Fibroblast of lung (primary cell): ENCODE measurements around the gene OR8K5. TPM values are rescaled to one million over a fixed set of nuclear protein-coding genes. Genes with fewer than 3 reads are reported as not detected.

ENCODE experiments used
- DNase-seq, 2 donors: peaks; one replicate each; pipeline versions ENCODE4 v3.0.0 to v3.0.0-alpha.2; 2010; ENCODE audit warnings: low read depth in 2 of 2
- H2AFZ ChIP-seq: 2 replicates; pipeline ENCODE4 v1.5.1; 2012; ENCODE audit warnings: low read length, control low read depth, inconsistent platforms
- H3K27ac ChIP-seq: 2 replicates; pipeline ENCODE4 v1.5.1; 2011; ENCODE audit warnings: low read length, control low read depth; ENCODE audit not compliant: insufficient read depth
- H3K27me3 ChIP-seq: 2 replicates; pipeline ENCODE4 v1.5.1; 2011; ENCODE audit warnings: mild to moderate bottlenecking, low read length; ENCODE audit not compliant: control insufficient read depth, insufficient read depth
- H3K36me3 ChIP-seq: 2 replicates; pipeline ENCODE4 v1.5.1; 2011; ENCODE audit warnings: low read length; ENCODE audit not compliant: control insufficient read depth, insufficient read depth
- H3K4me1 ChIP-seq: 2 replicates; pipeline ENCODE4 v1.5.1; 2011; ENCODE audit warnings: low read length; ENCODE audit not compliant: control insufficient read depth, insufficient read depth; ENCODE audit errors: extremely low read depth
- H3K4me2 ChIP-seq: 2 replicates; pipeline ENCODE4 v1.5.1; 2011; ENCODE audit warnings: low read length, control low read depth; ENCODE audit not compliant: insufficient read depth; ENCODE audit errors: extremely low read depth
- H3K4me3 ChIP-seq, 4 experiments: fragments of 200-600 bp in 1 of 4; sonication (generic) in 1 of 4; replicated peaks in 1 of 4; 2 replicates each; pipeline ENCODE4 v1.5.1; 2011 to 2016; ENCODE audit warnings: low read length in 4 of 4, low read depth in 3 of 4, mild to moderate bottlenecking in 3 of 4, control low read depth in 2 of 4, inconsistent platforms in 1 of 4, mixed read lengths in 1 of 4; ENCODE audit not compliant: insufficient read depth in 1 of 4; ENCODE audit errors: control extremely low read depth in 1 of 4
- H3K79me2 ChIP-seq: 2 replicates; pipeline ENCODE4 v1.5.1; 2012; ENCODE audit warnings: mild to moderate bottlenecking, low read length, inconsistent platforms; ENCODE audit not compliant: control insufficient read depth, insufficient read depth
- H3K9ac ChIP-seq: 2 replicates; pipeline ENCODE4 v1.5.1; 2011; ENCODE audit warnings: mild to moderate bottlenecking, low read length, control low read depth; ENCODE audit not compliant: insufficient read depth
- H3K9me3 ChIP-seq: 2 replicates; pipeline ENCODE4 v1.5.1; 2012; ENCODE audit warnings: low read depth, low read length; ENCODE audit not compliant: control insufficient read depth, insufficient read depth
- H4K20me1 ChIP-seq: 2 replicates; pipeline ENCODE4 v1.5.1; 2011; ENCODE audit warnings: low read length; ENCODE audit not compliant: control insufficient read depth, insufficient read depth; ENCODE audit errors: extremely low read depth
- EZH2 ChIP-seq: IDR thresholded peaks from 2 replicates; pipeline ENCODE4 v1.5.1; 2012; ENCODE audit warnings: low read length, control low read depth, mild to moderate bottlenecking; ENCODE audit errors: missing control alignments
- polyA plus RNA-seq, 2 donors: library from polyadenylated mRNA; depleted of rRNA in 1 of 2; stranded (reverse) in 1 of 2; unstranded in 1 of 2; fragments of >200 nt; gene quantifications; 2 replicates each; pipeline ENCODE4 v1.2.1, GENCODE V29; 2011 to 2012; ENCODE audit warnings: missing spikeins in 1 of 2
- total RNA-seq: library from RNA; depleted of rRNA; stranded (reverse); fragments of >200 nt; gene quantifications from 2 replicates; pipeline ENCODE4 v1.2.1, GENCODE V29; 2014
- TF ChIP-seq, protein P1 (sequence below), 2 donors: IDR thresholded peaks in 1 of 2; conservative IDR thresholded peaks in 1 of 2; 1 replicate in 1 of 2; 2 replicates in 1 of 2; pipeline ENCODE4 v1.5.1; 2011 to 2012; ENCODE audit warnings: low read length in 2 of 2, control low read depth in 1 of 2, inconsistent platforms in 1 of 2, low read depth in 1 of 2, mild to moderate bottlenecking in 1 of 2

OR8K5 gene
- total and polyA plus RNA-seq, 2 donors (not counting 1 experiment from before 2014, with no cell fraction given): not detected

- TF ChIP-seq EZH2: no peak
- TF ChIP-seq, protein P1, sequence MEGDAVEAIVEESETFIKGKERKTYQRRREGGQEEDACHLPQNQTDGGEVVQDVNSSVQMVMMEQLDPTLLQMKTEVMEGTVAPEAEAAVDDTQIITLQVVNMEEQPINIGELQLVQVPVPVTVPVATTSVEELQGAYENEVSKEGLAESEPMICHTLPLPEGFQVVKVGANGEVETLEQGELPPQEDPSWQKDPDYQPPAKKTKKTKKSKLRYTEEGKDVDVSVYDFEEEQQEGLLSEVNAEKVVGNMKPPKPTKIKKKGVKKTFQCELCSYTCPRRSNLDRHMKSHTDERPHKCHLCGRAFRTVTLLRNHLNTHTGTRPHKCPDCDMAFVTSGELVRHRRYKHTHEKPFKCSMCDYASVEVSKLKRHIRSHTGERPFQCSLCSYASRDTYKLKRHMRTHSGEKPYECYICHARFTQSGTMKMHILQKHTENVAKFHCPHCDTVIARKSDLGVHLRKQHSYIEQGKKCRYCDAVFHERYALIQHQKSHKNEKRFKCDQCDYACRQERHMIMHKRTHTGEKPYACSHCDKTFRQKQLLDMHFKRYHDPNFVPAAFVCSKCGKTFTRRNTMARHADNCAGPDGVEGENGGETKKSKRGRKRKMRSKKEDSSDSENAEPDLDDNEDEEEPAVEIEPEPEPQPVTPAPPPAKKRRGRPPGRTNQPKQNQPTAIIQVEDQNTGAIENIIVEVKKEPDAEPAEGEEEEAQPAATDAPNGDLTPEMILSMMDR (conservative IDR thresholded peaks at IDR 0.05 in 1 of 2, IDR thresholded peaks at IDR 0.05 in 1 of 2; ENCODE audit: low read depth in 1 of 2, low read length in 2 of 2): no peak
- H3K4me1 ChIP-seq: no peaks in the 10 kb centered on the region
- no peak within 1 kb of the TSS for H2AFZ ChIP-seq
Observed at GRCh38 chr11:56176318-56176717, 16.2 kb upstream of the OR8K5 start, which contains the start of gene OR5J2. Gene OR5J2, plus strand, starts transcription at chr11:56176618. Its CDS starts 0 bp downstream, at chr11:56176618.

DNA sequence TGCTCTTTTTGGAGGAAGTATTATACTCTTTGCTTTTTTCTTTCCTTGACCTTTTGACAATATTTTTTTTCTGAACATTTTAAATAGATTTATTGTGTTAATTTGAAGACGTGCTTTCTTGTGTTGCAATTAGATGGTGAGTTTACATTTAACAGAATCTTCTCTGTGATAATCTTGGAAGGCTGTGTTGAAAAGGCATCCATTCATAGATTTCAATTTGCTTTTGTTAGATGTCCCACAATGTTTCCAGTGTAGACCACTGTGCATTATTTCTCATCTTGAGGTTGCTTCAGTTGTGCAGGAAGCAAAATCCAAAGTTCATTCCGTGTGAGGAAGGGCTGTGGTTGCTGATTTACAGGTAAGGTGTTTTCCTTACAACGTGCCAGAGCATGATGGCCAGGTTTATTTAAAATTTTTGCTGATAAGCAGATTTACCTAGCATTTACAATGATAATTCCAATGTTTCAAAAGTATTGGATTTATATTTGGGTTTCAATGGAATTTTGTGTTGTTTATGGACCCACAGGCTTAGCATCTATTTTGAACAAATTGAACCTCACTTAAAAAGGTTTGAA is 12.2 kb upstream of the OR8K5 start:
- no peaks in the 10 kb centered on the region for H3K27me3 ChIP-seq
- H3K9ac ChIP-seq: no peak overlapping the region
- no peak for DNase-seq
- H4K20me1 ChIP-seq: no peaks in the 10 kb centered on the region
- no peaks in the 10 kb centered on the region for H3K79me2 ChIP-seq
- H3K36me3 ChIP-seq: no peaks in the 10 kb centered on the region
- no peak overlapping the region for H2AFZ ChIP-seq
- H3K9me3 ChIP-seq: no peaks in the 10 kb centered on the region
- H3K4me1 ChIP-seq: no peaks in the 10 kb centered on the region
- no peak overlapping the region for H3K4me2 ChIP-seq
- H3K27ac ChIP-seq: no peak overlapping the region
- H3K4me3 ChIP-seq: no peak overlapping the region
- TF ChIP-seq, protein P1 (conservative IDR thresholded peaks at IDR 0.05 in 1 of 2, IDR thresholded peaks at IDR 0.05 in 1 of 2; ENCODE audit: low read depth in 1 of 2, low read length in 2 of 2): no peak
- no peak for TF ChIP-seq EZH2

More at GRCh38 chr11:56176318-56176717, 16.2 kb upstream of the OR8K5 start, which contains the start of gene OR5J2:
- Histone ChIP-seq H3K4me2 (no peak within 1 kb of the TSS), H3K27me3 (no peaks in the 10 kb centered on the region), H3K9me3 (no peaks in the 10 kb centered on the region), H3K9ac (no peak within 1 kb of the TSS), H3K4me3 (no peak within 1 kb of the TSS), H3K36me3 (no peaks in the 10 kb centered on the region), H4K20me1 (no peaks in the 10 kb centered on the region), H3K27ac (no peak within 1 kb of the TSS), H3K79me2 (no peaks in the 10 kb centered on the region)
- DNase-seq: no peak

DNA sequence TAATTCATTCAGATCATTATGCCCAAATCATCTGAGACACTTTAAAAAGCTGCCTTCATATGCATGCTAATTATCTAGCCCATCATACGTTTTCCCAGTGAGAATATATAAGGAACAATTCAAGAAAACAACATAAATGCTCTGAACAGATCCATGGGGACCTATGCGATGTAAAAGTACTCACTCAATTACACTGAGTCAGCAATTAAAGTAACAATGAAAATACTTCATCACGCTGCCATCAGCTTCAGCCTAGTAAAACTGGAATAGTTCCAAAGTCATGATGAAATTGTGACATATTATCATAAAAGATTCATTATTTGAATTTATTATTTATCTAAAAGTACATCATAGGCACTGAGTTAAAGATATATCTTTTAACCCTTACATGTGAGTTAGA is 3.7 kb upstream of the OR8K5 start:
- no peaks in the 10 kb centered on the region for H3K79me2 ChIP-seq
- no peaks in the 10 kb centered on the region for H3K4me1 ChIP-seq

More for the DNA sequence above, 3.7 kb upstream of the OR8K5 start:
- Histone ChIP-seq H3K4me3 (no peak overlapping the region), H3K36me3 (no peaks in the 10 kb centered on the region), H3K9me3 (no peaks in the 10 kb centered on the region), H3K27ac (no peak overlapping the region), H3K27me3 (no peaks in the 10 kb centered on the region), H4K20me1 (no peaks in the 10 kb centered on the region), H3K9ac (no peak overlapping the region), H3K4me2 (no peak overlapping the region), H2AFZ (no peak overlapping the region)
- TF ChIP-seq, protein P1 (conservative IDR thresholded peaks at IDR 0.05 in 1 of 2, IDR thresholded peaks at IDR 0.05 in 1 of 2; ENCODE audit: low read depth in 1 of 2, low read length in 2 of 2): no peak
- TF ChIP-seq EZH2: no peak
- DNase-seq: no peak
